HFF-Myc (cell line): ENCODE measurements around the gene WIPF2.
A peak's percentile ranks its signal among the peaks of the same experiment; 100 is the strongest.

Source experiments
- DNase-seq: peaks from one replicate; pipeline ENCODE4 v3.0.0-alpha.2; 2011; ENCODE audit warnings: low read depth; ENCODE audit errors: extremely low read depth
- H3K4me3 ChIP-seq: replicated peaks from 2 replicates; pipeline ENCODE4 v1.5.1; 2011; ENCODE audit warnings: low read depth, mild to moderate bottlenecking, control low read depth, low read length
- CTCF ChIP-seq: IDR thresholded peaks from 2 replicates; pipeline ENCODE4 v1.5.1; 2012; ENCODE audit warnings: mild to moderate bottlenecking, low read depth, low read length, control low read depth; ENCODE audit errors: missing control alignments

Gene WIPF2

GRCh38 chr17:40286473-40286872 lies 67.4 kb downstream of the WIPF2 start:
- TF ChIP-seq CTCF = no peak
- DNase-seq = no peak
- H3K4me3 ChIP-seq = no peak overlapping the region

- DNase-seq = no peak
- TF ChIP-seq CTCF = no peak
- no peak overlapping the region for H3K4me3 ChIP-seq
Observed at GRCh38 chr17:40287159-40287493, 68.0 kb downstream of the WIPF2 start.

GRCh38 chr17:40287494-40288369 lies 68.6 kb downstream of the WIPF2 start, which contains the start of gene CDC6:
Gene CDC6 (plus strand): TSS chr17:40287879. CDS start chr17:40289421, 1,542 bp downstream.
- peak; percentile 99 for DNase-seq
- no peak for TF ChIP-seq CTCF
- H3K4me3 ChIP-seq = peak within 1 kb of the TSS; percentile 74

GRCh38 chr17:40290629-40291280 lies 71.7 kb downstream of the WIPF2 start:
- no peak for DNase-seq
- H3K4me3 ChIP-seq = no peak overlapping the region
- TF ChIP-seq CTCF = peak; percentile 56

- no peak for DNase-seq
- no peak for TF ChIP-seq CTCF
- H3K4me3 ChIP-seq = no peak overlapping the region
Observed at GRCh38 chr17:40291281-40291664, 72.2 kb downstream of the WIPF2 start.

- no peak for DNase-seq
- H3K4me3 ChIP-seq = no peak overlapping the region
- TF ChIP-seq CTCF = no peak
Observed at GRCh38 chr17:40293363-40293762, 74.3 kb downstream of the WIPF2 start.
